Stimulated activated CD8-positive, alpha-beta memory T cell treated with anti-CD3 and anti-CD28 coated beads, Interleukin-4, amount 100 ng/mL, for 4 hours (primary cell): ENCODE data around the gene GNG12.

ENCODE experiments used
- DNase-seq, 2 donors: peaks; one replicate each; pipeline ENCODE4 v3.0.0-alpha.2; 2020; ENCODE audit warnings: low read depth in 2 of 2, low spot score in 1 of 2

The GNG12 gene

DNA sequence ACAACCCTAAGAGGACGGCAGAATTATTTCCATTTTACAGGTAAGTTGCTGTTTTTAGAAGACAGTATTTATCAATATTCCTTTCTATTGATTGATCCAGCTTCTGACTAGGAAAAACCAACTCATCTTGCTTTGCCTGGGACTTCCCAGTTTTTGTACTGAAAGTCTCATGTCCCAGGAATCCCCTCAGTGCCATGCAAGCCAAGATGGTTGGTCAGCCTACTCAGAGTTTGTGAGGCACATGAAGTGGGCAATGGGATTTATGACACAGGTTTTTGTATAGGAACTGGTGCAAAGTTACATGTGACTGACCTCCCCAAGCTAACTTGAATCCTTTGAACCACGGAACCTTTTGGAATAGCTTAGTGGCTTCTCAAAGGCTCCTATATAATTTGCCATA is 45.5 kb downstream of the GNG12 start:
- DNase-seq = no peak

DNA sequence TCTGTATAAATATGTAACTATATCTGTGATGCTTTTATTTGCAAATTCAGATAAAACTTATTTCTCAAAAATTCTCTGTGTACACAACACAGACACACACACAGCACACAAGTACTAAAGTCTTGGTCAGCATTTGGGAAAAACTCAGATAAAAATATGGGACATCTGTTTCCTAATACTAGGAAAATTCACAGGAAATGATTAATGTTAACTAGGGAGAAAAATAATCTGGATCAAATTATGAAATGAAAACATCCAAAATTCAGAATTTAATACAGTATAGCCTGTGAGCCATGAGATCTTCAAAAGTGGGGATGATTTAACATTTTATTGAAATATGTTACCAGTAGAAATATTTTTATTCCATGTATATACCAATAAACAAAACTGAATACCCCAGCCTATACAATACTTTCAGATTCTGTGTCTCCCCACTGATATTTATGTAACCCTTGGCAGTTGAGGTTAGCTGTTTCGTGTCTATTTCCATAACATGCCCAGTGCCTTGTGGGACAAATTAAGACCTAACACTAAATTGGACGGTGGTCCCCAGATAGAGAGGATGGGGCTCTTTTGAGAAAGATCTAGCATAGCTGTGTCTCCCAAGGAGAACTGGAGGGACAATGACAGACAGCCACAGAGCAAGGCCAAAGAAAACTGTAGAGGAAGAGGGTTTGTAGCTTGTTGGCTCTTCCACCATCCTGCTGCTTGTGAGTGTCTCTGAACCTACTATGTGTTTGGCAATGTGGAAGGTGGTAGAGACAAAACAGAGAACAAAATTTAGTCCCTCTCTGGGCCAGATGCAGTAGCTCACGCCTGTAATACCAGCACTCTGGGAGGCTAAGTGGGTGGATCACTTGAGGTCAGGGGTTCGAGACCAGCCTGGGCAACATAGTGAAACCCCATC is 47.2 kb downstream of the GNG12 start:
- DNase-seq = no peak

GRCh38 chr1:67784545-67785186 is 48.6 kb downstream of the GNG12 start:
- DNase-seq = no peak

GRCh38 chr1:67780637-67781036 is 52.6 kb downstream of the GNG12 start:
- no peak for DNase-seq

DNA sequence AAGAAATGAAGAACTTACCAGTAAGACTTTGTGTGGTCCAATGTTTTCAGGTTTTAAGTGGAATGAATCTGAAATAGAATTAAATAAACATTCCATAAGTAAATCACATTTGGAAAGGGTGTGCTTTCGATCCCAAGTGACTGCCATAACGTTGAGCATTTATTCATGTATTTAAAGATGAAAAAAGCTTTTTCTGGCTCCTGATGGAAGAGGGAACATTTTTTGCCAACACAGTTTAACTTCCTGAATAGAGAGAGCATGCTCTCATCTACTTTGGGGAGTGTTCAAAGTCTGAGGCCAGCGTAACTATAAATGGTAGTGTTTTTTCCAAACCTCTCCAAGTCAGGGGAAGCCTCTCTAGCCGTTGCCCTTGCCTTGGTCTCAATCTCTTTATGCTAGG is 55.8 kb downstream of the GNG12 start:
- no peak for DNase-seq

DNA sequence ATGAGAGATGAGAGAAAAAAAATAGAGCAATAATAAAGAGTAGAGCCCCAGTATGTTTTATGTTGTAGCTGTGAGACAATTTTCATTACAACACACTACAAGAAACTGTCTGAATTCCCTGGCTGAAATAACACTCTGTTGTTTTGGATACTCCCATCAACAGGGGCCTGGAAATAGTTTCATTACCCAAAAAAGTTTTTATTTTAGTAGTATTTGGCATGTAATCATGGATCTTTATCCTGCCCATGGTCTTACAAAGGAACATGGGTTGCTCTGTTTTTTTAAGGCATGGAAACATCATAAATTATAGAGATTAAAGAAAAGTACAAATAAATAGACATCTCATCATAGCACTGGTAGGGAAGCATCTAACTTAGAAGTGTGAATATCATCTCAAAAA is 56.3 kb downstream of the GNG12 start:
- no peak for DNase-seq

GRCh38 chr1:67773462-67773861 is 59.8 kb downstream of the GNG12 start:
- no peak for DNase-seq

DNA sequence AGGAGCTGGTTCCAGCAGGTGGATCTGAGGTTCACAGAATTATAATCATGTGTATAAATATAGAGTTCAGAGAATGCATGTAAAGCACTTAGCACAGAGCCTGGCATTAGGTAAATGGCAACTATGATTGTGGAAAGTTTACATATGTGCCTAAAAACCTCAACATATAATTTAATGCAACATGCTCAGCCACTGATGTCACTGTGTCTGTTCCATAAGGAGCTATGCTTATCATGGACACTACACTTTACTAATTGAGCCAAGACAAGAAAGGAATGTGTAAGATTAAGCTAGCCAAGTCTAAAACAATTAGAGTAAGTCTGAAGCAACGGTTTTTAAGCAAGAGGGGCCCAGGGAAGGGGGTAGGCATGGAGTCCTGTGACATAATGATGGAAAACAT is 61.5 kb downstream of the GNG12 start:
- DNase-seq = no peak

DNA sequence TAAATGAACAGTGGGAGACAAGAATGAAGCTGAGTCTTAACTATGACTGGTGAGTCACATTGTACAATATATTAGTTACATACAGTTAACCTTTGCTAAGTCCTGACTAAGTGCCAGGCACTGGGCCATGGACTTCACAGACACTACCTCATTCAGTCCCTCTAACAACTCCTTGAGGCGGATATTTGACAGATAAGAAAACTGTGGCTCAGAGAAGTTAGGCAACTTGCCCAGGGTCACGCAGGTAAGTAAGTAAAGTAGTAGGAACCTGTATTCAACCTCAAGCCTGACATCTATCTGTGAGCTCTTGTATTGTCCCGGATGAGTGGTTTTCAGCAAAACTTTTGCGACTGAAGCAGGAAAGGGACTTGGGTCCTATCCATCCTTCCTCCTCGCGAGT is 62.1 kb downstream of the GNG12 start:
- no peak for DNase-seq

GRCh38 chr1:67769633-67770256 is 63.5 kb downstream of the GNG12 start:
- no peak for DNase-seq

DNA sequence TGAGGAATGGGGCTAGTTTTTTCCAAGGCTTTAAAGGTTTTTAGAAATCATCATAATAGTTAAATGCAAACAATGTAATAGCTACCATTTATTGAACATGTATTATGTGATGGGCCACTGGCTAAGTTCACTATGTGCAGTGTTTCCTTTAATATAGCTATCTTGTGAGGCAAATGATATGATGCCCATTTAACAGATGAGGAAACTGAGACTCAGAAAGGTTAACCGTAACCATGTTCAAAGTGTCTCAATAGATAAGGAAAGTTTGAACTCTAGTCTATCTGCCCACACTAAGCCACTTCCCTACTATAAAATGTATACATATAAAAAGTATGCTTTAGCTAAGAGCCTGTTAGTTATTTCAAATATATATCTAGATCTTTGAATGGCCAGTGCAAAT is 64.8 kb downstream of the GNG12 start:
- DNase-seq = no peak

DNA sequence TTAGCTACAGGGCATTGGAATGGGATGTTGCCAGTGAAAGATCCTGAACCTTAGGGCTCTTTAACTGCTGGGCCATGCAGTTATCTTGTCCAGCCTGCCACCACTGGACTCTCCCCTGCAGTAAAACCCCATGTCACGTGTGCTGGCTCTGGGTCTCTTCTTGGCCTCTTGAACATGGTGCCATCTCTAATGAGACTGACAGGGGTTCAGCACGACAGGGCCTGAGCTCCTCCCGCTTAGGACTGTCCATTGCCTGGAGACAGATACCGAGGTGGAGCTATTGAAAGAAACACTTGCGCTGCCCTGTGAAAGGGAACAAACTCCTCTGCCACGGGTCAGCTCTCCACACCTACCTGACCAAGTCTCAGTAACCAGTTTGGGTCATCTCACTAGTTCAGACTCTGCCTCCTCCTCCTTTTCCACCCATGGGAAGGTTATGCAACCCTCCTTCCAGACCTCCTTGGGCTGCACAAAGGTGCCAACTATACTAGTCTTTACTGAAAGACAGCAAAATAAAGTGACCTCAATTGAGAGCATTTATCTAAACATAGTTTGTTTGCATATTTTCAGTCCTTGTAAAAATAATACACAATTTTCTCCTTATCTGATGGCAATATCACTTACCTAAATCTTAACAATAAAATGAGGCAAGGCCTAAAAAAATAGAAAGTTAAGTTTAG is 66.0 kb downstream of the GNG12 start:
- DNase-seq = no peak

- no peak for DNase-seq
These were observed 66.9 kb downstream of the GNG12 start for GRCh38 chr1:67766141-67766978.

- no peak for DNase-seq
These were observed 68.6 kb downstream of the GNG12 start for GRCh38 chr1:67764633-67765032.

GRCh38 chr1:67761730-67762129 is 71.5 kb downstream of the GNG12 start:
- DNase-seq = no peak

DNA sequence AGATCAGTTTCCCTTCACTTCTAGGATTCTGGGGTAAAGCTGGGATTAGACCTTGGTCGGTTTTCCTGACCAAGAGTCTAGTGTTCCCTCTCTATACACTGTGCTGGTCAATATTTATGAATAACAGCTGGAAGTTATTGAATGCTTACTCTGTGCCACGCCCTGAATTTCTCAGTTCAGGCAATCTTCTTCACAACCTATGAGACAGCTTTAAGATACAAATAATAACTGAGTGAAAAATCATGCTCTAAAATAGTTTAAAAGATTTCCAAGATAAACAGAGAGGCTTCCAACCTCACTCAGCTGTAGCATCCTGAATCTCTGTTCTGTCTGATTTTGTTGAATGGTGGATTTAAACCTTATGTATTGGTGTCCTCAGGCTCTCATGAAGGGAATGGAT is 72.2 kb downstream of the GNG12 start:
- DNase-seq = no peak

GRCh38 chr1:67760030-67760821 is 73.0 kb downstream of the GNG12 start:
- peak; percentile 21 to 36 for DNase-seq

DNA sequence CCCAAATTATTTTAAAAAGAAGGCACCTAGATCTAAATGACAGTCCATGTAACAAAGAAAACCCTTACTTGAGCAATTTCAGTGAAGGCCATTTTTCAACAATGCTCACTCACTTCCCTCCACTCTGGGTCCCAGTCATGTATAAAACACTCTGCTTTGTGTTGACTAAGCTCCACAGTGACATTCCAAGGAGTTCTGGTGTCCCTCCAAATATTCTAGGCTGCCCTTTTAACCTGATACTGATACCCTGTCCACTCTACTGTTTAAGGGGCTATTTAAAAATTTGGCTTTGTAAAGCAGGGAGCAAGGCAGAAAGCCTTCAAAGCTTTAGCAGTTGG is 73.6 kb downstream of the GNG12 start:
- no peak for DNase-seq

DNA sequence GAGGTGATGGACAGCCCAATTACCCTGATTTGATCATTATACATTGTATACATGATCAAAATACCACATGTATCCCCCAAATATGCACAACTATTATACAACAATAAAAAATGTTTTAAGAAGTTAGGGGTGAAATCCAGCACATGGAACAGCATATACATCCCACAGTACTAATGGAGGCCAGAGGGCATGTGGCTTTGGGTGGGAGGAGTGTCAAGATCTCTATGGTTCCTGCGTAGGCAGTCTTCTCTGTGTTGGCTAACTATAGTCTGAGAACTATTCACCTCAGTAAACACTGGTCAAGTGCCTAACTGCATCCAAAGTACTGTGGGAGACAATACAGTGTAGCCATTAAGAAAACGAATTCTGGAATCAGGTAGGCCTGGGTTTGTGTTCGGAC is 74.2 kb downstream of the GNG12 start:
- no peak for DNase-seq

DNA sequence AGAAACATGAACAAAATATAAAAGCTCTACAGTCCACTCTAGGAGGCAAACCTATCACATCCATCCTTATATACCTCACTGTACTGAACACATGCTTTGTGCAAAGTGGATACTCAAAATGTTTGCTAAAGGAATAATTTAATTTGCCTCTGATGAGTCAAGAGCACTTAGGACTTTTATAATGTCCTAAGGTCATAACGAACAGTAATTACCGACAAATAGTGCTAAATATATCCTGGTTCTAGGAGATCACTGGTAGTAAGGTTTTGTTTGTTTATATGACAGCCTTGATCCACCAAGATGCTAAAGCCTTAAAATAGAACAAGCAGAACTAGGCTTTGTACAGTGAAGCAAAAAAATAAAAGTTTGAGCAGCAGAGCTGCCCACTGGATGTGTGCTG is 77.6 kb downstream of the GNG12 start:
- no peak for DNase-seq
